HG03469 (cell line): ENCODE measurements around the gene UVRAG.
"Not testable (repeated sequence)": the region's sequence is repeated elsewhere in the genome, so short reads cannot be mapped to it uniquely, and the experiment has no call there.

Experiments
- ATAC-seq: cut with Tn5 transposase; IDR thresholded peaks from one replicate; pipeline ENCODE4 v1.9.1; 2021; ENCODE audit warnings: mild to moderate bottlenecking, moderate library complexity, moderate number of reproducible peaks; ENCODE audit not compliant: unreplicated experiment

UVRAG gene

GRCh38 chr11:75836417-75836816 is 21.4 kb downstream of the UVRAG start:
- no peak for ATAC-seq

GRCh38 chr11:75839851-75840250 is 24.8 kb downstream of the UVRAG start:
- ATAC-seq = no peak

- no peak for ATAC-seq
Measured at GRCh38 chr11:75840522-75840921, 25.5 kb downstream of the UVRAG start.

- no peak for ATAC-seq
Measured at GRCh38 chr11:75841739-75842138, 26.7 kb downstream of the UVRAG start.

- ATAC-seq = no peak
Measured at GRCh38 chr11:75845324-75845723, 30.3 kb downstream of the UVRAG start.

GRCh38 chr11:75849894-75850293 is 34.9 kb downstream of the UVRAG start:
- ATAC-seq = no peak

GRCh38 chr11:75850787-75851186 is 35.8 kb downstream of the UVRAG start:
- ATAC-seq = no peak

GRCh38 chr11:75851203-75851602 is 36.2 kb downstream of the UVRAG start:
- ATAC-seq = no peak

GRCh38 chr11:75852406-75853017 is 37.5 kb downstream of the UVRAG start:
- no peak for ATAC-seq

GRCh38 chr11:75853563-75853962 is 38.6 kb downstream of the UVRAG start:
- not testable (repeated sequence) for ATAC-seq

- ATAC-seq = no peak
Measured at GRCh38 chr11:75853971-75854370, 39.0 kb downstream of the UVRAG start.

- ATAC-seq = no peak
Measured at GRCh38 chr11:75855206-75855605, 40.2 kb downstream of the UVRAG start.

- ATAC-seq = no peak
Measured at GRCh38 chr11:75856912-75857311, 41.9 kb downstream of the UVRAG start.

- no peak for ATAC-seq
Measured at GRCh38 chr11:75858042-75858441, 43.0 kb downstream of the UVRAG start.

GRCh38 chr11:75858613-75859012 is 43.6 kb downstream of the UVRAG start:
- no peak for ATAC-seq

GRCh38 chr11:75859614-75860013 is 44.6 kb downstream of the UVRAG start:
- ATAC-seq = no peak

- ATAC-seq = no peak
Measured at GRCh38 chr11:75862437-75862836, 47.4 kb downstream of the UVRAG start.

- no peak for ATAC-seq
Measured at GRCh38 chr11:75867778-75868374, 52.9 kb downstream of the UVRAG start.

GRCh38 chr11:75868990-75869389 is 54.0 kb downstream of the UVRAG start:
- no peak for ATAC-seq

GRCh38 chr11:75869661-75870455 is 54.8 kb downstream of the UVRAG start:
- no peak for ATAC-seq

- ATAC-seq = no peak
Measured at GRCh38 chr11:75872887-75873416, 57.9 kb downstream of the UVRAG start.
